Measurements from ENCODE around the gene KCNK3. TPM values are rescaled to one million over a fixed set of nuclear protein-coding genes. Genes with fewer than 3 reads are reported as not detected.

Gene KCNK3
- total and polyA plus RNA-seq, 2 donors (not counting 1 experiment from before 2014, with no cell fraction given), result under 0.01 TPM; not detected in 1

GRCh38 chr2:26768759-26769088, 76.2 kb downstream of the KCNK3 start:
- Histone ChIP-seq H3K36me3 (ENCODE audit: control insufficient read depth, insufficient read depth, low read length) (peaks cover 7% of the 10 kb centered on the region), H2AFZ (ENCODE audit: low read length) (no peak overlapping the region), H3K4me3 (replicated peaks in 1 of 4; ENCODE audit: control extremely low read depth in 1 of 4, insufficient read depth in 1 of 4, low read depth in 3 of 4, low read length in 4 of 4) (no peak overlapping the region), H4K20me1 (ENCODE audit: control insufficient read depth, extremely low read depth, insufficient read depth, low read length) (no peaks in the 10 kb centered on the region), H3K27ac (ENCODE audit: insufficient read depth, low read length) (no peak overlapping the region), H3K27me3 (ENCODE audit: control insufficient read depth, insufficient read depth, low read length) (no peaks in the 10 kb centered on the region), H3K4me2 (ENCODE audit: extremely low read depth, insufficient read depth, low read length) (no peak overlapping the region), H3K4me1 (ENCODE audit: control insufficient read depth, extremely low read depth, insufficient read depth, low read length) (peaks cover 26% of the 10 kb centered on the region), H3K9ac (ENCODE audit: insufficient read depth, low read length) (no peak overlapping the region), H3K79me2 (ENCODE audit: control insufficient read depth, insufficient read depth, low read length) (peaks cover 67% of the 10 kb centered on the region), H3K9me3 (ENCODE audit: control insufficient read depth, insufficient read depth, low read depth, low read length) (no peaks in the 10 kb centered on the region)
- DNase-seq (ENCODE audit: low read depth in 2 of 2), result no peak
- TF ChIP-seq EZH2 (IDR thresholded peaks at IDR 0.05; ENCODE audit: low read length, missing control alignments) (no peak), CTCF (conservative IDR thresholded peaks at IDR 0.05 in 1 of 2, IDR thresholded peaks at IDR 0.05 in 1 of 2; ENCODE audit: low read depth in 1 of 2, low read length in 2 of 2) (no peak)

DNA sequence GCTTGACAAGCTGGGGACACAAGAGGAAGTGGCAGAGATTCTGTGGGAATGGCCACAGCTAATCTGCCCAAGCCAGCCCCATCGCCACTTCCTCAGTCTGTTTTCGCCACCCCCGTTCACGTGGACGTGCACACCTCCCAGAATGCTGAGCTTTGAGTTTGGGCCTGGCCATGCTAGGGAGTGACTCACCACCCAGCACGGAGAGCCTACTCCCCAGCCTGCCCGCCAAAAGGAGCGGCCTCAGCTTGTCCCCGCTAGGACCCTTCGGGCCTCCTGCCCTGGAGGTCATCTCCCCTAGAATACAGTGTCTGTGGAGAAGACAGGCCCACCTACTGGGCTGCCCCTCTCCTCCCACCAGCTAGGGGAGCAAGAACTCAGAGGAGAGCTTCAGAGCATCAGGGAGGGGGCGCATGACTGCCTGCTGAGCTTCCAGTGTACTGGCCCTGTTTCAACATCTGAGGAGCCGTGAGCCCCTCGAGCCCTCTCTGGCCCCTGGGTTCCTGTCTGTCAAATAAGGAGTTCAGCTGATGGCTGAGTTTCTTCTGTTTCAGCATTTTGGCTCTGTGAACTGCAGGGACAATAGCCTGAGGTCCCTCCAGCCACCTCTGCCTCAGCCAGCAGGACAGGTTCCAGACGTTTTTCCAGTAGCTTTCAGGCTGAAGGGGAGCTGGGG, 76.7 kb downstream of the KCNK3 start:
- Histone ChIP-seq H3K9me3 (ENCODE audit: control insufficient read depth, insufficient read depth, low read depth, low read length) (no peaks in the 10 kb centered on the region), H3K4me3 (replicated peaks in 1 of 4; ENCODE audit: control extremely low read depth in 1 of 4, insufficient read depth in 1 of 4, low read depth in 3 of 4, low read length in 4 of 4) (no peak overlapping the region), H3K4me2 (ENCODE audit: extremely low read depth, insufficient read depth, low read length) (no peak overlapping the region), H3K36me3 (ENCODE audit: control insufficient read depth, insufficient read depth, low read length) (peaks cover 7% of the 10 kb centered on the region), H3K79me2 (ENCODE audit: control insufficient read depth, insufficient read depth, low read length) (peaks cover 71% of the 10 kb centered on the region), H2AFZ (ENCODE audit: low read length) (no peak overlapping the region), H3K9ac (ENCODE audit: insufficient read depth, low read length) (no peak overlapping the region), H3K27me3 (ENCODE audit: control insufficient read depth, insufficient read depth, low read length) (no peaks in the 10 kb centered on the region), H3K27ac (ENCODE audit: insufficient read depth, low read length) (no peak overlapping the region), H4K20me1 (ENCODE audit: control insufficient read depth, extremely low read depth, insufficient read depth, low read length) (no peaks in the 10 kb centered on the region), H3K4me1 (ENCODE audit: control insufficient read depth, extremely low read depth, insufficient read depth, low read length) (peaks cover 26% of the 10 kb centered on the region)
- DNase-seq (ENCODE audit: low read depth in 2 of 2), result peak; percentile 56 to 60
- no peak for TF ChIP-seq EZH2 (IDR thresholded peaks at IDR 0.05; ENCODE audit: low read length, missing control alignments)
- no peak for TF ChIP-seq CTCF (conservative IDR thresholded peaks at IDR 0.05 in 1 of 2, IDR thresholded peaks at IDR 0.05 in 1 of 2; ENCODE audit: low read depth in 1 of 2, low read length in 2 of 2)

DNA sequence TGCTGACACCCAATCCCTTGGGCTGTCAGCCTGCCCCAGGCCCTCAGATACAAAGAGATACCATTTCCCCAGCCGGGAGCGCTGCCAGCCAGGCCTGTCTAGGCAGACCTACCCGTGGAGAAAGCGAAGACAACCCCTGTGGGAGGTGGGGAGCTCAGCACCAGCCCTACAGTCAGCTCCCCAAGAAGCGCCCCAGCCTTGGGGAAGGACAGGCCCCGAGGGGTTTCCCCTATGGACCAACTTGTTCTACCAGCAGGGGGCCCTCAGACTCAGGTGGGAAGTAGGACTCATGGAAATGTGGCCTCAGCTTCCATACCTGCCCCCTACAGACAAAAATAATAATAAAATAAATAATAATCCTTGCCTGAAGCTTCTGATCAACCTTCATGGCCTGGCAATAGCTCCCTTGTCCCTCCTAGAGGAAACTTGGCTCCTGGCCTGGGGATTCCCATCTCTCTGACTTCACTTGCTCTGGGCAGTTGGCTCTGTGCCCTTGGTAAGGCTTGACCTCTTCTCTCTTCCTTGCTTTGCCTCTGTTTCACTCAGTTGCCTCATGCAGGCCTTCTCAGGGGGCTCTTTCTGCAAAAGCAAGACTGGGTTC, 78.6 kb downstream of the KCNK3 start:
- DNase-seq (ENCODE audit: low read depth in 2 of 2), result peak; percentile 65 to 94
- peaks cover 24% of the 10 kb centered on the region for H3K36me3 ChIP-seq (ENCODE audit: control insufficient read depth, insufficient read depth, low read length)
- peaks cover 20% of the 10 kb centered on the region for H3K4me1 ChIP-seq (ENCODE audit: control insufficient read depth, extremely low read depth, insufficient read depth, low read length)
- H3K4me3 ChIP-seq (replicated peaks in 1 of 4; ENCODE audit: control extremely low read depth in 1 of 4, insufficient read depth in 1 of 4, low read depth in 3 of 4, low read length in 4 of 4), result no peak overlapping the region
- no peak overlapping the region for H2AFZ ChIP-seq (ENCODE audit: low read length)
- H4K20me1 ChIP-seq (ENCODE audit: control insufficient read depth, extremely low read depth, insufficient read depth, low read length), result no peaks in the 10 kb centered on the region
- no peak overlapping the region for H3K9ac ChIP-seq (ENCODE audit: insufficient read depth, low read length)
- H3K27ac ChIP-seq (ENCODE audit: insufficient read depth, low read length), result peak overlapping the region; percentile 35
- H3K4me2 ChIP-seq (ENCODE audit: extremely low read depth, insufficient read depth, low read length), result no peak overlapping the region
- no peaks in the 10 kb centered on the region for H3K27me3 ChIP-seq (ENCODE audit: control insufficient read depth, insufficient read depth, low read length)
- TF ChIP-seq CTCF (conservative IDR thresholded peaks at IDR 0.05 in 1 of 2, IDR thresholded peaks at IDR 0.05 in 1 of 2; ENCODE audit: low read depth in 1 of 2, low read length in 2 of 2) (peak; percentile 29 to 48), EZH2 (IDR thresholded peaks at IDR 0.05; ENCODE audit: low read length, missing control alignments) (no peak)
- H3K9me3 ChIP-seq (ENCODE audit: control insufficient read depth, insufficient read depth, low read depth, low read length), result no peaks in the 10 kb centered on the region
- H3K79me2 ChIP-seq (ENCODE audit: control insufficient read depth, insufficient read depth, low read length), result peaks cover 65% of the 10 kb centered on the region
